GM23248 (cell line): ENCODE results near the gene DNAAF3.

Experiments used
- EZH2 ChIP-seq: fragments of 200-600 bp; sonication (generic); IDR thresholded peaks from 2 replicates; pipeline ENCODE4 v1.6.1; 2018; ENCODE audit warnings: antibody characterized with exemption, mild to moderate bottlenecking; ENCODE audit not compliant: insufficient read depth, poor library complexity, severe bottlenecking
- EZH2phosphoT487 ChIP-seq: fragments of 200-600 bp; sonication (generic); IDR thresholded peaks from 2 replicates; pipeline ENCODE4 v1.6.1; 2018; ENCODE audit warnings: antibody characterized with exemption, moderate library complexity, mild to moderate bottlenecking, low read depth; ENCODE audit not compliant: insufficient read depth

DNA sequence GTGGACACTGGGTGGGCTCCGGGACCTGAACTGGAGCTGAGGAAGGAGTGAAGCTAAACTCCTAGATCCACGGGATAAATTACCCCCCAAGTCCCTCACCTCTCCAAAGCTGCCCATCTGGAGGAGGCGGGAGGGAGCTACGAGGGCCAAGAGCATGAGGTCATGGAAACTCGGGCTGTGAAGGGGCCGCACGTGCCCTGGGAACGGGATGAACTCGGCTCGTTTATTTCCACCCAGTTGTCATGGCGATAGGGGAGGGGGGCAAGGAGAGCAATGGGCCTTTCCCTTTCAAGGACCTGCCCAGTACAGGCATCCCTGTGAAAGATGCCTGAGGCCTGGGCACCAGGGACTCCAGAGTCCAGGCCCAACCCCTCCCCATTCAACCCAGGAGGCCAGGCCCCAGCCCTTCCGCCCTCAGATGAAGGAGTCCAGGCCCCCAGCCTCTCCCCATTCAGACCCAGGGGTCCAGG, 52.8 kb downstream of the DNAAF3 start:
- no peak for TF ChIP-seq EZH2
- no peak for TF ChIP-seq EZH2phosphoT487
